HUES48 (cell line): Measurements from ENCODE around the gene GTF2H1.
A peak's percentile ranks its signal among the peaks of the same experiment; 100 is the strongest.

ENCODE experiments used
- H3K27ac ChIP-seq: one replicate; pipeline ENCODE4 v1.7.0; 2013; ENCODE audit warnings: low read depth, low read length, inconsistent platforms
- H3K27me3 ChIP-seq: 2 replicates; pipeline ENCODE4 v1.6.1; 2013; ENCODE audit warnings: mild to moderate bottlenecking, low read length; ENCODE audit not compliant: control insufficient read depth, insufficient read depth
- H3K36me3 ChIP-seq: 2 replicates; pipeline ENCODE4 v1.6.1; 2013; ENCODE audit warnings: low read length; ENCODE audit not compliant: control insufficient read depth, insufficient read depth
- H3K4me1 ChIP-seq: 2 replicates; pipeline ENCODE4 v1.6.1; 2013; ENCODE audit warnings: mild to moderate bottlenecking, low read length; ENCODE audit not compliant: control insufficient read depth, insufficient read depth
- H3K4me3 ChIP-seq: 2 replicates; pipeline ENCODE4 v1.5.1; 2013; ENCODE audit warnings: mild to moderate bottlenecking, low read depth, low read length
- H3K9ac ChIP-seq: 2 replicates; pipeline ENCODE4 v1.6.1; 2013; ENCODE audit warnings: mild to moderate bottlenecking, low read depth, low read length, moderate library complexity
- H3K9me3 ChIP-seq: 2 replicates; pipeline ENCODE4 v1.6.1; 2013; ENCODE audit warnings: low read length; ENCODE audit not compliant: control insufficient read depth, insufficient read depth

Gene GTF2H1

DNA sequence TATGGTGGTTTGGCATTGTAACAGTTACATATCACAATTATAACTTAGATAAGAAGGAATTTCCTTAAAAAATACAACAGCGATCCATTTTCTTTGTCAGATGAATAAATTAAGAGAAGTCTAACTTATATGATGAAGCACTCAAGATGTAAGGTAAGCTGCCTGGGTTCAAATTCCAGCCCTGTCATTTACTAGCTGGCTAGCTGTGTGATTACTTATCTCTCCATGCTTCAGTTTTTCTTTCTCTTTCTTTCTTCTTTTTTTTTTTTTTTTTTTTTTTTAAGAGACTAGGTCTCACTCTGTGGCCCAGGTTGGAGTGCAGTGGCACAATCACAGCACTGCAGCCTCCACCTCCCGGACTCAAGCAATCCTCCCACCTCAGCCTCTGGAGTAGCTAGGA is 49.8 kb downstream of the GTF2H1 start:
- H3K36me3 ChIP-seq = peaks cover 4% of the 10 kb centered on the region; the same call in 1 of the 2 replicates
- no peak overlapping the region for H3K9ac ChIP-seq
- no peak overlapping the region for H3K4me3 ChIP-seq
- no peaks in the 10 kb centered on the region for H3K9me3 ChIP-seq
- H3K27ac ChIP-seq = no peak overlapping the region
- H3K27me3 ChIP-seq = no peaks in the 10 kb centered on the region
- H3K4me1 ChIP-seq = no peaks in the 10 kb centered on the region

DNA sequence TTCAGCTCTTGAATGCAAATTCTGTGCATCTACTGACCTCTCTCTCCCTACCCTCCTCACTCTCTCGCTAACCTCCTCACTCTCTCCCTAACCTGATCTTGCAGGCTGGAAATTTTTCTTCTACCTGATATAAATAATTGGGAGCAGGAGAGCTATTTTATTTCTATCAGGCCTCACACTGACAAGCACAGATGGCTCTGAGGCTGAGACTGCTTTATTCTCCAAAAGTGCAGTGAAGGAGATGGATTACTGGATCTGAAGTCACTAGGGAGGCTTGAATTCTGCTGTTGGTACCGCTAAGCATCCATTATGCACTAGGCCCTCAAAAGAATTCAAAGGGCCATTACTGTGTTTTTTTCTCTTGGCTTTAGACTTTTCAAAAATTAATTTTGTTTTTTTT is 52.6 kb downstream of the GTF2H1 start:
- no peaks in the 10 kb centered on the region for H3K36me3 ChIP-seq
- H3K4me1 ChIP-seq = no peaks in the 10 kb centered on the region
- no peaks in the 10 kb centered on the region for H3K9me3 ChIP-seq
- no peak overlapping the region for H3K4me3 ChIP-seq
- H3K27ac ChIP-seq = no peak overlapping the region
- no peaks in the 10 kb centered on the region for H3K27me3 ChIP-seq
- H3K9ac ChIP-seq = no peak overlapping the region

DNA sequence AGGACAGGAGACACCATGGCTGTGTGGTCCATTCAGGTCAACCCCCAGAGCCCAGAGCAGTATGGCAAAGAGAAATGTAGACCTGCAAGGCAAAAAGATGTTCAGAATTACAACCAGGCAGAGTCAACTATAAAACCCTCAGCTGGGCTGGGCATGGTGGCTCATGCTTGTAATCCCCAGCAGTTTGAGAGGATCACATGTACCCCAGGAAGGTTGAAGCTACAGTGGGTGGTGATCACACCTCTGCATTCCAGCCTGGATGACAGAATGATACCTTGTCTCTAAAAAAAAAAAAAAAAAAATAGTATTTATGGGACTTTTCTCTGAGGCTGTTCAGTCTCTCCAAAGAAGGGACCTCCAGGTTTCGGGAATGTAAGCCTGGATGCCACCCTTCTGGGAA is 53.6 kb downstream of the GTF2H1 start:
- Histone ChIP-seq H3K9ac (no peak overlapping the region), H3K4me3 (no peak overlapping the region)

DNA sequence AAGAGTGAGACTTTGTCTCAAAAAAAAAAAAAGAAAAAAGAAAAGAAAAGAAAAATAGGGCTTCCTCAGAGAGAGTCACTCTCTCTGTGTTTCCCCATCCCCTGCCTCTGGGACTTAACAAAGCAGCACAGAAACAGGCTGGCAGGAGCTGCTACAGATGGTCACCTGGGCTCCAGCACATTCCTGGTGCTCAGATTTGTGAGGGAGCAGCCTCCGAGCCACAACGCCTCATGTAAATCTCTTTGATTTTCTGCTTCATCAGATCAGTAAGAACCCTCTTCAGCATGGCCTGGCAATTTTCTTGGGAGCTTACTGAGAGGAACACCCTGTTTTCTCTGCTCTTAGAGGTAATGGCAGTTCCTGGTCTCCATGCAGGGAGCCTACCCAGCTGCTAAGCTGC is 56.8 kb downstream of the GTF2H1 start:
- Histone ChIP-seq H3K27ac (no peak overlapping the region), H3K9me3 (no peaks in the 10 kb centered on the region), H3K36me3 (no peaks in the 10 kb centered on the region), H3K9ac (no peak overlapping the region), H3K4me1 (no peaks in the 10 kb centered on the region), H3K27me3 (no peaks in the 10 kb centered on the region), H3K4me3 (no peak overlapping the region)

More for the DNA sequence above, 53.6 kb downstream of the GTF2H1 start:
- Histone ChIP-seq H3K36me3 (no peaks in the 10 kb centered on the region), H3K27me3 (no peaks in the 10 kb centered on the region), H3K27ac (no peak overlapping the region), H3K9me3 (no peaks in the 10 kb centered on the region), H3K4me1 (no peaks in the 10 kb centered on the region)

DNA sequence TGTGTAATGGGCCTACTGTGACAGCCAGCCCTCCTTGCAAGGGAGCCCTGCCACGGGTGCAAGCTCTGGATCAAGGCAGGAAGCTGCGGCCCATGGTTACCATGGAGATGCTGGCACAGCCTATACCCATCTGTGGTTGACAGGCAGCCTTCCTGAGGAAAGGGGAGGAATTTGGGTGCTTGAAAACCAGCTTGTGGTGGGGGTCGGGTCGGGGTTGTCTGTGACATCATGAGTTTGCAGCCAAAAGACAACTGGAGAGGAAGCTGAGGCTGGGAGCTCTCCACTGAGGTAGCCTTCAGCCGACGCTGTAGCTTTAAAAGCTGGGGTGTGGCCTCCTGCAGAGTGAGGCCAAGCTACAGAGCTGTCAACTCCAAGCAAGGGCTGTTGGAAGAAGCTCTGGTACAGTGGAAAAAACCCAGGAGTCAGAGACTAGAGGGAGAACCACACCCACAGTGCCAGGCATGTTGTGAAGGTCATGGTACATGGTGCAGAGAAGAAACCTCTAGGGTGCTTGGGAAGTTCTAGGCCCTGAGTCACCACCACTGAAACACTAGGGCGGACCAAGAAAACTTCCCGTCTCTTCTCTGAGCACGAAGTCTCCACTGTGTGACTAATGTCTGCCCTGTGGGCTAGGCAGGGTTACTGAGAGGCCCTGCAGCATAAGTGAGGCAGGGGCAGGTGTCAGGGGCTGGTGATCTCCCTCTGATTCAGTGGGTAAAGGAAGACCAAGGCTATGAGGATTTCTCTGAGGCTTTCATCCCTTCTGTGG is 61.2 kb downstream of the GTF2H1 start:
- Histone ChIP-seq H3K9me3 (no peaks in the 10 kb centered on the region), H3K36me3 (no peaks in the 10 kb centered on the region), H3K27me3 (no peaks in the 10 kb centered on the region), H3K4me1 (no peaks in the 10 kb centered on the region), H3K27ac (no peak overlapping the region), H3K4me3 (no peak overlapping the region), H3K9ac (no peak overlapping the region)

DNA sequence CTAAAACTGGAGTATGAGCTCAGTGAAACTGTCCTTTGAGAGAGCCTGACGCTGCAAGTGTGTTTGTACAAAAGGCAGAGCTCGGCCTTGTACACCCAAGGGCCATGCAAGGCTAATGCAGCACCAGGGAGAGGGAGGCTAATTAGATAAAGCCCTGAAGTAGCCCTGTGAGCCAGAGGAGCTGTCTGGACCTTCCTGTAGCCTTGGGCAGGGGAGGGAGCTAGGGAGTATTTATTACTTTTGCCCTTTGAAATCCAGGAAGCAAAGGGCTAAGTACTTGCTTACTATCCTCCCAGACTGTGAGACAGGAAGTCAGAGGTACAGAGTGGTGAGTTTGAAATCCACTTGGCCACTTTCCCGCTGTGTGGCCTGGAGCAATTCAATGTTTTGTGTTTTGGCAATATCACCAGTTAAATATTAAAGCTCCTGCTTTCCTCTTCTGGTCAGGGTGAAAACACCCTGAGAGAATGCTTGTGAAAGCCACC is 61.8 kb downstream of the GTF2H1 start:
- Histone ChIP-seq H3K4me1 (no peaks in the 10 kb centered on the region), H3K9ac (no peak overlapping the region), H3K36me3 (no peaks in the 10 kb centered on the region), H3K9me3 (no peaks in the 10 kb centered on the region), H3K4me3 (no peak overlapping the region), H3K27me3 (no peaks in the 10 kb centered on the region), H3K27ac (no peak overlapping the region)

DNA sequence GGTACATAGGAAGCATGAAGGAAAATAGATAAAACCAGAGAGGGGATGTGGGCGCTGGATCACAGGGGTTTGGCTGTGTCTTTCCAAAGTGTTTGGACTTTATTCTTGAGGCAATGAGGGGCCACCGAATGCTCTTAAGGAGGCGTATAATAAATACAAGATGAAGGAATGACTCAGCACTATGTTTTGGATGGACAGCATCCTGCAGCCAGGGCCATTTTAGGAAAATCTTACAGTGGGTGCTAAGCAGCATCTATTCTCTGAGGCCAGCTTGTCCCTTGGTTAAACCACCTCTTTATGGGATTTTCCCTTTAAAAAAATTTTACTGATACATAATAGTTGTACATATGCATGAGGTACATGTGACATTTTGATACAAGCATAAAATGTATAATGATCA is 67.7 kb downstream of the GTF2H1 start:
- no peaks in the 10 kb centered on the region for H3K36me3 ChIP-seq
- H3K9me3 ChIP-seq = no peaks in the 10 kb centered on the region
- peaks cover 4% of the 10 kb centered on the region; the same call in 1 of the 2 replicates for H3K4me1 ChIP-seq

DNA sequence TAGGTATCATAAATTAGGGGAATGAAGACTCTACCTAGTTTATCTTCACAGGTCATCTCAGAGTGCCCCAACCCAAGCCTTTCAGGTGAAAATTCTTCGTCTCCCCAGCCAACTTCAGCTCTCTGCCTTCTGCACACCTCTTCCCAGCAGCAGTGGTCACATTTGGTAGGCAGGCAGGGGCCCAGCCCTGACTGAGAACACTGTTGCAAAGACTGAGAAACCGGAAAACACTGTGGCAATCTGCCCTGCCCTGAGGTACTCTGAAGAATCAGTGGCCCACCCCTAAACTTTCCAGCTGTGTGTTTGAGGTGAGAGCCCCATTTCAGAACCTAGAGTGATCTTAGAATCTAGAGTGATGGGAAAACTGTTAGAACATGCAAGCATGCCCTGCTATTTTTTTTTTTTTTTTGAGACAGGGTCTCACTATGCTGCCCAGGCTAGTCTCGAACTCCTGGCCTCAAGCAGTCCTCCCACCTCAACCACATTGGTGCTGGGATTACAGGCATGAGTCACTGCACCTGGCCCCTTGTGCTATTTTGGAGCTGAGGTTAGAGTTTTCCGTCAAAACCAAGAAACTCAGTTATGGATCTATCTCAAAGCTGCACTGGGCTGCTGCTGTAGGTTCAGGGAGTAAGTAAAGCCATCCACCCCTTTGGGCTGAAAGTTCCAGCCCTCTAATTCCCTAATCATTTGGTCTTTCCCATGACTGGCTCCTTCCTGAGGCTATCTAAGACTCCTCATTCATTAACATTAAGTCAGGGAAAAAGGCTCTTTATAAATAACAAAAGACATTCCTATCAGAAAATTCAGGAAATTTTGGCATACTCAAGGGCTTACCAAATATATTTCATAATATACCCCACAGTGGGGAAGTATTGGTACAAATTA is 70.3 kb downstream of the GTF2H1 start:
- no peak overlapping the region for H3K27ac ChIP-seq
- H3K27me3 ChIP-seq = peaks cover 6% of the 10 kb centered on the region
- H3K4me3 ChIP-seq = no peak overlapping the region
- H3K9me3 ChIP-seq = no peaks in the 10 kb centered on the region
- no peak overlapping the region for H3K9ac ChIP-seq
- peaks cover 11% of the 10 kb centered on the region; the same call in 1 of the 2 replicates for H3K4me1 ChIP-seq
- peaks cover 13% of the 10 kb centered on the region for H3K36me3 ChIP-seq

More for the DNA sequence above, 67.7 kb downstream of the GTF2H1 start:
- H3K27me3 ChIP-seq = peaks cover 6% of the 10 kb centered on the region
- no peak overlapping the region for H3K27ac ChIP-seq
- no peak overlapping the region for H3K9ac ChIP-seq
- no peak overlapping the region for H3K4me3 ChIP-seq

DNA sequence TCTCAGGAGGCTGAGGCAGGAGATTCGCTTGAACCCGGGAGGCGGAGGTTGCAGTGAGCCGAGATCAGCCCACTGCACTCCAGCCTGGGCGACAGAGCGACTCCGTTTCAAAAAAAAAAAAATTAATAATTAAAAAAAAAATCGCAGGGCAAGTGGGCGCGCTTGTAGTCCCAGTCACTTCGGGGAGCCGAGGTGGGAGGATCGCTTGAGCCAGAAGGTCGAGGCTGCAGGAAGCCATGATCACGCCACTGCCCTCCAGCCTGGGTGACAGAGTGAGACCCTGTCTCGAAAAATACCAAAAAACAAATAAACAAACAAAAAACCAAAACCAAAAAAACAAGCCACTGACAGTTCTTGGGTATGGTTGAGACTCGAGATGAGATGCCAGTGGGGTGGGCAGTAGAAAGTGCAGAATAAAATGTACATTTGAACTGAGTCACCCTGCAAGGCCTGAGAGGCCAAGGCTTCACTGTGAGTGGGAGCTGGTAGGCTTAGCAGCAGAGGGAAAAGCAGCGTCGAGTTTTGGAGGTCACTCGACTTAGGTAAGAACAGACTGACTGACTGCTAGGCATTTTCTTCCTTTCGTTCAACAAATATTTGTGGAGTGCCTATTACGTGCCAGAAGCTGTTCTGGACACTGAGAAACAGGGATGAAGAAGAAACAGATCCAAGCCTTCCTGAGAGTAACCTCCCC is 71.4 kb downstream of the GTF2H1 start:
- peak overlapping the region; percentile 81 for H3K4me3 ChIP-seq
- peaks cover 11% of the 10 kb centered on the region; the same call in 1 of the 2 replicates for H3K4me1 ChIP-seq
- H3K36me3 ChIP-seq = peaks cover 22% of the 10 kb centered on the region
- no peaks in the 10 kb centered on the region for H3K9me3 ChIP-seq
- peaks cover 6% of the 10 kb centered on the region for H3K27me3 ChIP-seq
- H3K9ac ChIP-seq = peak overlapping the region; percentile 27
- H3K27ac ChIP-seq = peak overlapping the region; percentile 86

DNA sequence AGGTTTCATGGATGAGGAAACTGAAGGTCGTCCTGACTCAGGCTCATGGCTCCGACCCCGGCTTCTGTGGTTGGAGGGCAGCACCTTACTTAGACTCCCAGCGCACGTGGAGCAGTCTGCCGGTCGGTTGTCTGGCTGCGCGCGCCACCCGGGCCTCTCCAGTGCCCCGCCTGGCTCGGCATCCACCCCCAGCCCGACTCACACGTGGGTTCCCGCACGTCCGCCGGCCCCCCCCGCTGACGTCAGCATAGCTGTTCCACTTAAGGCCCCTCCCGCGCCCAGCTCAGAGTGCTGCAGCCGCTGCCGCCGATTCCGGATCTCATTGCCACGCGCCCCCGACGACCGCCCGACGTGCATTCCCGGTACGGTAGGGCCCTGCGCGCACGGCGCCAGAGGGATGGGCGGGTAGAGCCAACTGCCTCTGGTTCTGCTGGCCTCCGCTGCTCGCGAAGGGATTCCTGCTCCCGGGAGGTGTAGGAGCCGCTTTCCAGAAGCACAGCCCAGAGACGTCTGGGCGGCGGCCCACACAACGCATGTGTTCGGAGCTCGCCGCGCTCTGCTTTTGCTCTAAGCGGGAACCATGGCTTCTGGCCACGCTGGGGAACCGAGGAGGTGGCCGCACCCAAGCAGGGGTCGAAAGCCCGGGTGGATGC is 72.0 kb downstream of the GTF2H1 start, which contains the start of gene LDHA:
Gene LDHA (plus strand): TSS at position 289 of the 653 bp plus-strand sequence. CDS start 2,280 bp downstream, outside the sequence.
- peak within 1 kb of the TSS; percentile 86 for H3K27ac ChIP-seq
- peaks cover 28% of the 10 kb centered on the region for H3K36me3 ChIP-seq
- no peaks in the 10 kb centered on the region for H3K9me3 ChIP-seq
- H3K4me3 ChIP-seq = peak within 1 kb of the TSS; percentile 81
- H3K4me1 ChIP-seq = peaks cover 11% of the 10 kb centered on the region; the same call in 1 of the 2 replicates
- peak within 1 kb of the TSS; percentile 87 for H3K9ac ChIP-seq
- H3K27me3 ChIP-seq = peaks cover 6% of the 10 kb centered on the region
